NCI-H146 treated with DMSO at 0.1 percent for 48 hours (cell line): ENCODE results near the gene ARHGAP28.

Source experiments
- DNase-seq: peaks from one replicate; lab custom pipeline; 2025; ENCODE audit not compliant: unreplicated experiment; lab: John Stamatoyannopoulos, UW

The ARHGAP28 gene

DNA sequence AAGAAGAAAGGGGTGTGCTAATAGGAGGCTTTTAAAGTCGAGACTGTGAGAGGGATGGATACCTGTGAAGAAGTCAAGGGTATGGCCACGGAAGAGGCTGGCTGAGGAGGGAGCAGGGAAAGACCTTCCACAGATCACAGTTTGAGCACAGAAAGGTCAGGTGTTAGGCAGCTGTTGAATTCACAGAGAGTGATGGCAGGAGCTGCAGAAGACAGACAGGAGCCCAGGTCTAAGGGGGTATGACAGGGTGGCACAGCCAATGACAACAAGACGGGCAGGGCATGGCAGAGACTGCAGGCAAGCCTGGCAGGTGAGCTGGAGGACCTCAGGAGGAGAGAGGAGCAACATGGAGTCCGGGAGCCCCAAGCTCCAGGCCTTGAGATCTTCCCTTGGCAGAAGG, 225.0 kb downstream of the ARHGAP28 start:
- DNase-seq: no peak

DNA sequence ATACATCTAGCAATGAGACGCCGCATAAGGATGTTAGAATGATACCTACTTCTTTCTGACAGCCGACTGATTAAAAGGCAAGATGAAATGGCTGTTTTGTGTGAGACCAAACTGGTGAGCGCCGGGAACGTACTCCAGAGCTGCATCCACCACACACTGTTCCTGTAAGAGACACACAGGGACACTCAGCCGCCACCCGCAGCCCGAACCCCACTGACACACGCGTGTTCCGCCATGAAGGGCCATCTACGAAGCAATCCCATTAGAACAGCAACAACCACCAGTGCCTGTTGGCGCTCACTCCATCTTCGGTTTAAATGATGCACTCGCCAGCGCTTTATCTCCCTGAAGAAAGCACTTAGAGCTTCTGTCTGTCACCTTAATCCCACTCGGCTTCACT, 225.8 kb downstream of the ARHGAP28 start:
- DNase-seq: no peak

DNA sequence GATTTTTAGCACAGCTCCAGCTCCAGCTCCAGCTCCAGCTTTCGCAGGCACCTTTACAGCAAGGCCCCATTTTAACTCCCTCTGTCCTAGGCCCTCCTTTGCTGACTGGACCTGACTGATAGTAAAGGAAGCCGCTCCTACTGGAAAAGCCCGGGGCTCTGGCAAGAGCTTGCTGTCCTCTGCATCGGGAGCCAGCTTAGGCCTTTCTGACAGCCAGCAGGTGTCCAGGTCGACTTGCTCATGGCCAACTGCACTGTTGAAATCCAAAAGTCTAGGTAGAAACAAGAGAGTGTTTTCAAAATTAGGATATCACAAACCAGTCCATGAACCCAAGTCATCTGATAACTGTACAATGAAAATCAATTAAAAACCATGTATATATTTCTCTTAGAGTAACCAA, 227.0 kb downstream of the ARHGAP28 start:
- DNase-seq: no peak

GRCh38 chr18:6956999-6957398, 227.5 kb downstream of the ARHGAP28 start:
- DNase-seq: no peak

DNA sequence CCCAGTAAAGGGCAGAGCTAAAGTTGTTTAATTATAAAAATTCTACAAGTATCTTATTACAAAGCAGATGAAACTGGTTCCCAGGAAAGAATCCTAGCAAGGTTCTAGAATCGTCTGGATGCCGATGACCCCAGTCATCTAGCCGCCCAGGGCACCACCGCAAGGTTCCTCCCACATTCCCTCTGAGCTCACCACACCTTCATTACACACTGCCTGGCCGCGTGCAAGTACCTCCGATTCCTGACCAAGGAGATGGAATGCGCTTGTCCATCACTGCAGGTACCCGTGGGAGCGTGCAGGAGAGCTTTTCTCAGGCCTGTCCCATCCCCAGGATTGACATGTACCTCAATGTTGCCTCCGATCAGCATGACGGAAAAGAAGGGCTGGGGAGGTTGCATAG, 229.6 kb downstream of the ARHGAP28 start:
- DNase-seq: no peak

GRCh38 chr18:6960124-6960523, 230.6 kb downstream of the ARHGAP28 start:
- DNase-seq: no peak

- no peak for DNase-seq
These were observed 231.1 kb downstream of the ARHGAP28 start for GRCh38 chr18:6960656-6961055.

DNA sequence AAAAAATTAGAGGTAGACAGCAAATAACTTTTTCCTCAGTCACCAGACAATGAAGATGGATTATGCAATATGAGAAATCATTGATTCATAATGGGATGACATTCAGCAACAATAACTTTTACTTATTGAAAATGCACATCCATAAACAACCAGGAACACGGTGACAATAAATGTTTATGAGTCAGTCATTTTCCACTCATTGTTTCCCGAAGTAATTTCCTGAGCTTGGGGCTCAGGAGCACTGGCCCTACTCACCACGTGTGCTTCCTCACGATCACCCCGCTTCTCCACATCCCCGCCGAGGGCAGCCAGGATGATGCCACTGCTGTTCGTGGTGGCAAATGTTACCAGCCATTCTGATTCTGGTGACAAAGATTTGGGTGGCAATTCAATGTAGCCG, 231.8 kb downstream of the ARHGAP28 start:
- no peak for DNase-seq

DNA sequence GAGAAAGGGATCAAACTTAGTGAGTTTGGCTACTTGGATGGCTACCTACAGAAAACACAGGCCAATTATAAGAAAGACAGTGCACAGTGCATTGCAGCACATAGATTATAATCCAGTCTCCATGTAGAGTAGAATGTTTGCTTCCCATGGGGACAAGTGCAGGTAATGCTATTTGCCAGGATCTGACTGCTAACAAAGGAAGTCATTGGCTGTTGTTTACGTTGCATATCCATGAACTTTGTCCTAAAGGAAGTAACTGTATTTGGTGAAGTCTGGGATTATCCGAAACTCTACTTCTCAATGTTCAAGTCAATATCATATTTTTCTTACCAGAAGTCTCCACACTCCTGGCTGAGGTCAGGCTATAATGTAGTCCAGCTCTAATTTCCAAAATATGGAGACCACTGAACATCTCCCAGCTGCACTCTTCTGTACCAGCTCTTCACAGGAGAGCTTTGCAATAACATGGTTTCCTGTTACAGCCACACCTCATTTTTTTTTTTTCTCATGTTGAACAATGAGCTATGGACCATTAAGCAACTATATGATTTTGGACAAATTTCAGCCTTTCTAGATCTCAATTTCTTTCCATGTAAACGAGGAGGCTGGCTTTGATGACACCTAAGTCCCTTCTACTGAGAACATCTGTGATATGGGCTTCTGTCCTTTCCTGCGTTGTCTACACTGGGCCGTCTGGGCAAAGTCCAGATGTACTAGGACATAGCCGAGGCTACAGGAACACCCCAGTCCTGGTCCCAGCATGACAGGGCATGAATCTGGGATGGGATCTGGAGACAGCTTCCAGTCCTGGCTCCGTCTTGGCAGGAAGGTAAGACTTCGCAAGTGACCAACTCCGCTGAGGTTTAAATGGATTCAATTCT, 233.3 kb downstream of the ARHGAP28 start:
- DNase-seq: no peak

- no peak for DNase-seq
These were observed 234.1 kb downstream of the ARHGAP28 start for GRCh38 chr18:6963452-6964097.
